Measurements from ENCODE around the gene ZC3H13.

DNA sequence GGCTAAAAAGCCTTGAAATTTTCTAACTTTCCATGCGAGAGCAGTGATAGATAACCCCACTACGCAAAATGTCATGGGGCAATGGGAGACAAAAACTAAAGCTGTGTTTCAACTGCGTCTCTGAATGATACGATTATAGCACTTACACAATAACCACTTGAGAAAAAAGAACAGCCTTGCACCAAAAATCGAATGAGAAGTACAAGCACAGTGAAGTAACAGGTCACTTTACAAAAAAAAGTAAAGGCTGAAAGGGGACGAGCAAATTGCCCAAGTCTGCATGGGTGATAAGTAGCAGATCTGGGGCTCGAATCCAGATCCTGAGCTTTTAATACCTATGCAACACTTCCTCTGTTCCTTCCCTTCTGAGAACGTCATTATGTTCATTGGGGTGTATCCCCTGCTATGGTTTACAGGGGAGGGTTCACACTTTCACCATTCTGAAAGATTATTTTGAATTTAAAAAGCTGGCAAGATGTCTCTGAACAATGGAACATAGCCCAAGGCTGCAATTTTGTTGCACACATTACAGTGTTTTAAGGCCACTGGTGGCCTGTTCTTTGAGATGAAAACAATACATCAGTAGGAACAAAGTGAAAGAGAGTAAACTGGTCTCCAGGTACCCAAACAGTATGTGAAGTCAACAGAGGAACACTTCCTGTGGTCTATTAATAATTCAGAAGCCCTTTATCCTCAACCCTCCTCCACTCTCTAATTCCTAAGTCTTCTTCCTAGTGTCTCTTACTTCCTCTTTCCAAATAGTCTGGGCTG is 49.1 kb upstream of the ZC3H13 start:
- TF ChIP-seq ZSCAN29 (IDR thresholded peaks at IDR 0.05): no peak
- TF ChIP-seq POLR2AphosphoS5 (IDR thresholded peaks at IDR 0.05; ENCODE audit: low read length): no peak
- TF ChIP-seq, protein P1, sequence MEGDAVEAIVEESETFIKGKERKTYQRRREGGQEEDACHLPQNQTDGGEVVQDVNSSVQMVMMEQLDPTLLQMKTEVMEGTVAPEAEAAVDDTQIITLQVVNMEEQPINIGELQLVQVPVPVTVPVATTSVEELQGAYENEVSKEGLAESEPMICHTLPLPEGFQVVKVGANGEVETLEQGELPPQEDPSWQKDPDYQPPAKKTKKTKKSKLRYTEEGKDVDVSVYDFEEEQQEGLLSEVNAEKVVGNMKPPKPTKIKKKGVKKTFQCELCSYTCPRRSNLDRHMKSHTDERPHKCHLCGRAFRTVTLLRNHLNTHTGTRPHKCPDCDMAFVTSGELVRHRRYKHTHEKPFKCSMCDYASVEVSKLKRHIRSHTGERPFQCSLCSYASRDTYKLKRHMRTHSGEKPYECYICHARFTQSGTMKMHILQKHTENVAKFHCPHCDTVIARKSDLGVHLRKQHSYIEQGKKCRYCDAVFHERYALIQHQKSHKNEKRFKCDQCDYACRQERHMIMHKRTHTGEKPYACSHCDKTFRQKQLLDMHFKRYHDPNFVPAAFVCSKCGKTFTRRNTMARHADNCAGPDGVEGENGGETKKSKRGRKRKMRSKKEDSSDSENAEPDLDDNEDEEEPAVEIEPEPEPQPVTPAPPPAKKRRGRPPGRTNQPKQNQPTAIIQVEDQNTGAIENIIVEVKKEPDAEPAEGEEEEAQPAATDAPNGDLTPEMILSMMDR (IDR thresholded peaks at IDR 0.05 in 2 of 3, conservative IDR thresholded peaks at IDR 0.05 in 1 of 3; ENCODE audit: control insufficient read depth in 2 of 3, extremely low read depth in 1 of 3, insufficient read depth in 1 of 3, low read depth in 3 of 3, low read length in 3 of 3): no peak
- no peak for TF ChIP-seq EP300 (IDR thresholded peaks at IDR 0.05; ENCODE audit: borderline replicate concordance in 1 of 2, control insufficient read depth in 1 of 2, low read depth in 2 of 2, low read length in 2 of 2)
- no peak for TF ChIP-seq JUNB (IDR thresholded peaks at IDR 0.05)
